Gastroesophageal sphincter (tissue), 4 donors: ENCODE measurements around the gene DNAI1. TPM values are rescaled to one million over a fixed set of nuclear protein-coding genes. Genes with fewer than 3 reads are reported as not detected.
A peak's percentile ranks its signal among the peaks of the same experiment; 100 is the strongest.

Source experiments
- ATAC-seq: fragments of 150-250 bp; one replicate; pipeline ENCODE4 v1.9.1; 2016; ENCODE audit warnings: mild to moderate bottlenecking, moderate library complexity
- H3K27ac ChIP-seq, 4 donors: fragments of 200-600 bp; sonication (generic) in 3 of 4; 1 replicate in 3 of 4; 2 replicates in 1 of 4; pipeline ENCODE4 v1.5.1; 2016 to 2019
- H3K27me3 ChIP-seq: fragments of 200-600 bp; sonication (generic); one replicate; pipeline ENCODE4 v1.5.1; 2019
- H3K36me3 ChIP-seq, 2 donors: fragments of 200-600 bp; sonication (generic); one replicate each; pipeline ENCODE4 v1.5.1; 2019; ENCODE audit warnings: control low read depth in 1 of 2
- H3K4me1 ChIP-seq, 3 donors: fragments of 200-600 bp; sonication (generic); 1 replicate in 2 of 3; 2 replicates in 1 of 3; pipeline ENCODE4 v1.5.1; 2016 to 2019; ENCODE audit warnings: control low read depth in 2 of 3
- H3K4me3 ChIP-seq, 2 donors: fragments of 200-600 bp; sonication (generic); one replicate each; pipeline ENCODE4 v1.5.1; 2019; ENCODE audit warnings: mild to moderate bottlenecking in 1 of 2, moderate library complexity in 1 of 2
- H3K9me3 ChIP-seq, 3 donors: fragments of 200-600 bp; sonication (generic); one replicate each; pipeline ENCODE4 v1.5.1; 2017 to 2019; ENCODE audit warnings: control low read depth in 2 of 3
- CTCF ChIP-seq, 4 experiments: fragments of 200-600 bp in 2 of 4; fragments of 450-650 bp in 2 of 4; sonication (generic) in 1 of 4; IDR thresholded peaks; one replicate each; pipeline ENCODE4 v1.5.1; 2017 to 2019; ENCODE audit warnings: antibody characterized with exemption in 4 of 4, mild to moderate bottlenecking in 2 of 4, moderate library complexity in 2 of 4
- EP300 ChIP-seq: sonication (generic); formaldehyde crosslinking; IDR thresholded peaks from one replicate; pipeline ENCODE4 v1.6.1; 2017; ENCODE audit warnings: antibody characterized with exemption, mild to moderate bottlenecking
- POLR2A ChIP-seq, 2 donors: fragments of 450-650 bp; IDR thresholded peaks; one replicate each; pipeline ENCODE4 v1.6.1; 2017; ENCODE audit warnings: antibody characterized with exemption in 2 of 2, mild to moderate bottlenecking in 2 of 2, moderate library complexity in 1 of 2
- POLR2AphosphoS5 ChIP-seq: sonication (generic); formaldehyde crosslinking; IDR thresholded peaks from one replicate; pipeline ENCODE4 v1.6.1; 2017; ENCODE audit warnings: antibody characterized with exemption
- WGBS, 2 donors: methylation state at CpG; one replicate each; pipeline ENCODE4 v1.1.5; 2018; ENCODE audit warnings: low coverage in 1 of 2; 5-methylcytosine and 5-hydroxymethylcytosine counted together
- total RNA-seq, 4 donors: library from RNA; depleted of rRNA; stranded (reverse); fragments of >200 nt; gene quantifications; one replicate each; pipeline ENCODE4 v1.1.0, GENCODE V29; 2016

The DNAI1 gene
- total RNA-seq, 4 donors from 2014 or later: not detected

GRCh38 chr9:34446951-34447350, 11.7 kb upstream of the DNAI1 start:
- no peak for ATAC-seq
- TF ChIP-seq CTCF (IDR thresholded peaks at IDR 0.05): no peak
- no peak for TF ChIP-seq POLR2AphosphoS5
- TF ChIP-seq EP300: no peak
- TF ChIP-seq POLR2A (IDR thresholded peaks at IDR 0.05): no peak
- H3K4me3 ChIP-seq: no peak overlapping the region
- no peak overlapping the region for H3K27ac ChIP-seq
- H3K27me3 ChIP-seq: no peaks in the 10 kb centered on the region
- peaks cover 0 to 29% (median 0%) of the 10 kb centered on the region in 3 donors for H3K4me1 ChIP-seq
- 91% methylated on average over 1 of the region's 1 CpG; no CpG with 5 or more reads in 1 of the 2 donors for WGBS, 2 donors
- H3K9me3 ChIP-seq: no peaks in the 10 kb centered on the region
- H3K36me3 ChIP-seq: no peaks in the 10 kb centered on the region

GRCh38 chr9:34450644-34451043, 8.0 kb upstream of the DNAI1 start:
- TF ChIP-seq POLR2A (IDR thresholded peaks at IDR 0.05): no peak
- no peak for TF ChIP-seq POLR2AphosphoS5
- TF ChIP-seq EP300: no peak
- no peak for TF ChIP-seq CTCF (IDR thresholded peaks at IDR 0.05)
- Histone ChIP-seq H3K4me3 (no peak overlapping the region), H3K4me1 (peaks cover 0 to 50% (median 8%) of the 10 kb centered on the region in 3 donors), H3K27ac (no peak overlapping the region), H3K9me3 (no peaks in the 10 kb centered on the region), H3K36me3 (no peaks in the 10 kb centered on the region), H3K27me3 (no peaks in the 10 kb centered on the region)
- 56 to 76% methylated on average over 3 to 7 of the region's 10 CpGs for WGBS, 2 donors
- no peak for ATAC-seq

- H3K27ac ChIP-seq: peak overlapping the region in 1 of 4 donors; percentile 25
- peaks cover 0 to 55% (median 8%) of the 10 kb centered on the region in 3 donors for H3K4me1 ChIP-seq
- no peaks in the 10 kb centered on the region for H3K27me3 ChIP-seq
- H3K36me3 ChIP-seq: no peaks in the 10 kb centered on the region
- no peak for ATAC-seq
- TF ChIP-seq CTCF (IDR thresholded peaks at IDR 0.05) (no peak), EP300 (no peak), POLR2A (IDR thresholded peaks at IDR 0.05) (no peak), POLR2AphosphoS5 (no peak)
- no peak overlapping the region for H3K4me3 ChIP-seq
- no peaks in the 10 kb centered on the region for H3K9me3 ChIP-seq
- 94% methylated on average over 2 of the region's 2 CpGs; no CpG with 5 or more reads in 1 of the 2 donors for WGBS, 2 donors
These were observed 7.5 kb upstream of the DNAI1 start for GRCh38 chr9:34451135-34451534.

GRCh38 chr9:34451545-34451944, 7.1 kb upstream of the DNAI1 start:
- H3K4me3 ChIP-seq: no peak overlapping the region
- 20 to 67% methylated on average over 1 of the region's 3 CpGs for WGBS, 2 donors
- no peaks in the 10 kb centered on the region for H3K9me3 ChIP-seq
- no peak for ATAC-seq
- H3K27ac ChIP-seq: peak overlapping the region in 2 of 4 donors; percentile 6 to 25
- H3K27me3 ChIP-seq: no peaks in the 10 kb centered on the region
- H3K36me3 ChIP-seq: no peaks in the 10 kb centered on the region
- H3K4me1 ChIP-seq: peaks cover 0 to 59% (median 8%) of the 10 kb centered on the region in 3 donors
- TF ChIP-seq EP300 (no peak), CTCF (IDR thresholded peaks at IDR 0.05) (no peak), POLR2AphosphoS5 (no peak), POLR2A (IDR thresholded peaks at IDR 0.05) (no peak)

GRCh38 chr9:34452568-34452967, 6.0 kb upstream of the DNAI1 start:
- Histone ChIP-seq H3K36me3 (no peaks in the 10 kb centered on the region), H3K27me3 (no peaks in the 10 kb centered on the region), H3K27ac (no peak overlapping the region), H3K9me3 (no peaks in the 10 kb centered on the region), H3K4me3 (no peak overlapping the region), H3K4me1 (peaks cover 0 to 69% (median 15%) of the 10 kb centered on the region in 3 donors)
- TF ChIP-seq CTCF (IDR thresholded peaks at IDR 0.05): no peak
- TF ChIP-seq POLR2AphosphoS5: no peak
- no peak for TF ChIP-seq EP300
- TF ChIP-seq POLR2A (IDR thresholded peaks at IDR 0.05): no peak
- WGBS, 2 donors: 29 to 65% methylated on average over 1 to 2 of the region's 2 CpGs
- ATAC-seq: no peak
